Measurements from ENCODE around the gene NR3C2. TPM values are rescaled to one million over a fixed set of nuclear protein-coding genes. Genes with fewer than 3 reads are reported as not detected.

Gene NR3C2
- total RNA-seq, 1 donor from 2014 or later, result 25.9 TPM

- no peak for ATAC-seq
These were observed 360.9 kb downstream of the NR3C2 start for GRCh38 chr4:148081267-148081666.

GRCh38 chr4:148079961-148080360, 362.3 kb downstream of the NR3C2 start:
- H3K36me3 ChIP-seq, result peaks cover 44% of the 10 kb centered on the region
- H3K4me1 ChIP-seq, result no peaks in the 10 kb centered on the region
- no peaks in the 10 kb centered on the region for H3K9me3 ChIP-seq
- no peaks in the 10 kb centered on the region for H3K27me3 ChIP-seq
- no peak overlapping the region for H3K4me3 ChIP-seq
- H3K27ac ChIP-seq, result no peak overlapping the region
- intact Hi-C loops (cut with DNase I), result no loop called here
- no peak for DNase-seq
- no peak for TF ChIP-seq CTCF (IDR thresholded peaks at IDR 0.05)
- no peak for ATAC-seq

More at GRCh38 chr4:148081267-148081666, 360.9 kb downstream of the NR3C2 start:
- no peaks in the 10 kb centered on the region for H3K4me1 ChIP-seq
- intact Hi-C loops (cut with DNase I), result no loop called here
- H3K36me3 ChIP-seq, result peaks cover 44% of the 10 kb centered on the region
- H3K9me3 ChIP-seq, result no peaks in the 10 kb centered on the region
- no peak overlapping the region for H3K4me3 ChIP-seq
- H3K27me3 ChIP-seq, result no peaks in the 10 kb centered on the region
- no peak for DNase-seq
- TF ChIP-seq CTCF (IDR thresholded peaks at IDR 0.05), result no peak
- H3K27ac ChIP-seq, result no peak overlapping the region

GRCh38 chr4:148078061-148078460, 364.2 kb downstream of the NR3C2 start:
- intact Hi-C loops (cut with DNase I), result no loop called here
- Histone ChIP-seq H3K4me1 (no peaks in the 10 kb centered on the region), H3K27ac (no peak overlapping the region), H3K9me3 (no peaks in the 10 kb centered on the region), H3K27me3 (no peaks in the 10 kb centered on the region), H3K36me3 (peaks cover 47% of the 10 kb centered on the region), H3K4me3 (no peak overlapping the region)
- TF ChIP-seq CTCF (IDR thresholded peaks at IDR 0.05), result no peak
- ATAC-seq (no peak), DNase-seq (no peak)

GRCh38 chr4:148077581-148077980, 364.6 kb downstream of the NR3C2 start:
- intact Hi-C loops (cut with DNase I), result no loop called here

GRCh38 chr4:148076964-148077363, 365.2 kb downstream of the NR3C2 start:
- Histone ChIP-seq H3K9me3 (no peaks in the 10 kb centered on the region), H3K4me3 (no peak overlapping the region), H3K27ac (no peak overlapping the region), H3K36me3 (peaks cover 56% of the 10 kb centered on the region), H3K4me1 (no peaks in the 10 kb centered on the region), H3K27me3 (no peaks in the 10 kb centered on the region)
- no peak for DNase-seq
- intact Hi-C loops (cut with DNase I), result no loop called here
- no peak for TF ChIP-seq CTCF (IDR thresholded peaks at IDR 0.05)
- no peak for ATAC-seq

More at GRCh38 chr4:148077581-148077980, 364.6 kb downstream of the NR3C2 start:
- H3K27me3 ChIP-seq, result no peaks in the 10 kb centered on the region
- H3K9me3 ChIP-seq, result no peaks in the 10 kb centered on the region
- H3K27ac ChIP-seq, result no peak overlapping the region
- peaks cover 52% of the 10 kb centered on the region for H3K36me3 ChIP-seq
- ATAC-seq (no peak), DNase-seq (no peak)
- no peak for TF ChIP-seq CTCF (IDR thresholded peaks at IDR 0.05)
- no peak overlapping the region for H3K4me3 ChIP-seq
- H3K4me1 ChIP-seq, result no peaks in the 10 kb centered on the region

GRCh38 chr4:148075438-148075837, 366.8 kb downstream of the NR3C2 start:
- H3K4me3 ChIP-seq, result no peak overlapping the region
- no peak for DNase-seq
- no peak overlapping the region for H3K27ac ChIP-seq
- no peak for ATAC-seq
- no peaks in the 10 kb centered on the region for H3K4me1 ChIP-seq
- no peak for TF ChIP-seq CTCF (IDR thresholded peaks at IDR 0.05)
- H3K9me3 ChIP-seq, result no peaks in the 10 kb centered on the region
- intact Hi-C loops (cut with DNase I), result no loop called here
- H3K36me3 ChIP-seq, result peaks cover 40% of the 10 kb centered on the region
- H3K27me3 ChIP-seq, result no peaks in the 10 kb centered on the region
